Kidney glomerular epithelial cell (primary cell): ENCODE data around the gene SEMA3G.

ENCODE experiments used
- DNase-seq: peaks from one replicate; lab custom pipeline; 2025; lab: John Stamatoyannopoulos, UW

SEMA3G gene

DNA sequence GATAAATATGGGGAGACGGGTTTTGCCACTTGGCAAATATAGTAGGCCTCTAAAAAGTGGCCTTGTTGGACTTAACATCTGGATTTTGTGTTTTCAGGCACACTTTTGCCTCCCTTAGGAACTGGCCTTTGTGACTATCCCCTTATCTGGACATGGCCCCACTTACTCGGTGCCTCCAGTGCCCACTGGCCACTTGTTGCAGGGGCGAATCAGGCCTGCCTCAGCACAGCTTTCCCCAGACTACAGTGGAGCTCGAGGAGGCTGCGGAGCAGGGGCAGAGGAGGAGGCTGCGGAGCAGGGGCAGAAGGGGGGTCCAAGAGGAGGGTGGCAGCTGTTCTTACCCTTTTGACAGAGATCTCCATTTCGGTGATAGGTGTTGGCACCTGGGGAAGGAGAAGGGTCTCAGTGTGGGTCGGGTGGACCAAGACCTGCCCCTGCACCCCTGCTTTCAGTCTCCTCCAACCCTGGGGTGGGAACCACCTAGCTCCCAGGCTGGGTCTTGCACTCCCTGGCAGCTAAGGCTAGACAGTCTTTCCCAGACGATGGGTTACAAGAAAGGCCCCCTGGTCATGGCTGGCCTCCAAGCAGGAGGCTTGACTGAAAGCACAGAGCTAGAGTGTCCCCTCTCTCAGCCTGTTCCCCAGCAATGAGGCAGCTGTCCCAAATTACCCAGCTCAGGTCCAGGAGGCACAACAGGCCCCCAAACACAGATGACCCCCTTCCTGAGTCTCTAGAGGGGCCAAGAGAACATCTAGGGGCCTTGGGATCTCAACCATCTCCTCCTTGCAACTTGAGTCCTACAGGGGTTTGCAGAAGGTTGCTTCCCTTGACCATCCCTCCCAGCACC is 6.1 kb downstream of the SEMA3G start:
- DNase-seq: no peak

DNA sequence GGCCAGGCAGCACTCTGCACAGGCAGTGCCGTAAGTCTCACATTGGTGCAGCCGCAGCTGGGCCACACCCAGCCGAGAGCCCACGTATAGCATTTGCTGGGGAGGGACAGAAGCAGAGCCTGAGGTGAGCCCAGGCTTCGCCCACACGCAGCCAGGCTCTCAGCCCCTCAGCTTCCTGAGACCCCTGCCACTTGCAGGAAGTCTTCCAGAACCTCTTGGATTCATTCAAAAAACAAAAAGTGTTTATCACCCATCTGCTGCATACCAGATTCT is 6.9 kb downstream of the SEMA3G start:
- no peak for DNase-seq

DNA sequence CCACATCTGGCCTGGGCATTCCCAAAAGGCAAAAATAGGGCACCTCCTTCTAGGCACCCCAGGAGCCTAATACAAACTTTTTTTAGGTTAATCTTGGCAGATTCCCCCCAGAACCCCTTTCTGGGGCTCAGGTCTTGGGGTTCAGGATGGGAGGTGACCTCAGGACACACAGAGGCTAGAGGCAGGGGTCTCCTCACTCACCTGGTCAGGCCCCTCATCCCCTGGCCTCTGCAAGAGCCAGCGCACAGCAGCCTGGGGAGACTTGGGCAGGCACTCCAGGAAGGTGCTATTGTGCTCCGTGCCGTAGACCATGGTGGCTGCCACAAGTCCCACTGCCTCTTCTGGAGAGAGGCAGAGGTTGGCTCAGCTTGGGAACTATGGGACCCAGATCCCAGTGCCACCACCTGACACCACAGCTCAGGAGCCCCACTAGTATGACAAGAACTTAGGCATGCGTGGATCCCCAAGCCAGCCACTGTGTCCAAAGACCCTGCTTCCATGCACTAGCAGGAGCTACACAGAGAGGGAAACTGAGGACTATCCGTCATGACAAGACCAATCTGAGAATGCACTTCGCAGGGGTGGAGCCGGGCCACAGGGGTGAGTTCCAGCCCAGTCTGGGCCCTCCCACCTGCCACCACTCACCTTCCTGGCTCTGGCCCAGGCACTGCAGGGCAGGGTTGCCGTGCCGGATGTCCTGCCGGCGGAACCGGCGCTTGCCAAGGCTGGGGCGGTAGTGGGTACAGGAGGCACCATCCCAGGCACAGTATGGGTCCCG is 7.4 kb downstream of the SEMA3G start:
- no peak for DNase-seq

DNA sequence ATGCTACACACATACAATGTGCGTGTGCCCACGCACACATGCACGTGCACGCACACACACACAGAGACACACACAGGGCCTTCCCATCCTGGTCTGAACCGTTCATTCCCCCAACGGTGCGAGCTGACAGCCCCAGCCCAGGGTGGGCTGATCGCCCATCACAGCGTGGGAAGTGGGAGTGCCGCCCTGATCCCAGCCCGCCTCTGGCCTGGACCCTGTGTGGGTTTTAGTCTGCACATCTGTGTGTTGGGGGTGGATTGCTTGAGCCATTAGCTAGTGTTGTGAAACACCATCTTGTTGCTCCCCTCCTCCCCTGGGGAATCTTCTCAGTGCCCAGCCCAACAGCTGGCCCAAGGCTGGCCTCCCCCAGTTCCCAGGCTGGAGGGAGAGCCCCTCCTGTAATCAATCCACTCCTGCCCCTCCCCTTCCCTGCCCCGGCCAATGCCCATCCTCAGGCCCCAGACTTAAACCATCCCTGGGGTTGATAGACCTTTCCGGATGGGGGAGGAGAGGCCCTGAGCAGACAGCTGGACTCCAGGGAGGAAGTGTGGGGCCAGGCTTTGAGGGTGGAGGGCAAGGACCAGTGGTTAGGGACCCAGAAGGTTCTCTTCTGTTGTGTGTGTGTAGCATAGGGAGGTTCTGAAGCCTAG is 8.3 kb downstream of the SEMA3G start:
- DNase-seq: no peak

DNA sequence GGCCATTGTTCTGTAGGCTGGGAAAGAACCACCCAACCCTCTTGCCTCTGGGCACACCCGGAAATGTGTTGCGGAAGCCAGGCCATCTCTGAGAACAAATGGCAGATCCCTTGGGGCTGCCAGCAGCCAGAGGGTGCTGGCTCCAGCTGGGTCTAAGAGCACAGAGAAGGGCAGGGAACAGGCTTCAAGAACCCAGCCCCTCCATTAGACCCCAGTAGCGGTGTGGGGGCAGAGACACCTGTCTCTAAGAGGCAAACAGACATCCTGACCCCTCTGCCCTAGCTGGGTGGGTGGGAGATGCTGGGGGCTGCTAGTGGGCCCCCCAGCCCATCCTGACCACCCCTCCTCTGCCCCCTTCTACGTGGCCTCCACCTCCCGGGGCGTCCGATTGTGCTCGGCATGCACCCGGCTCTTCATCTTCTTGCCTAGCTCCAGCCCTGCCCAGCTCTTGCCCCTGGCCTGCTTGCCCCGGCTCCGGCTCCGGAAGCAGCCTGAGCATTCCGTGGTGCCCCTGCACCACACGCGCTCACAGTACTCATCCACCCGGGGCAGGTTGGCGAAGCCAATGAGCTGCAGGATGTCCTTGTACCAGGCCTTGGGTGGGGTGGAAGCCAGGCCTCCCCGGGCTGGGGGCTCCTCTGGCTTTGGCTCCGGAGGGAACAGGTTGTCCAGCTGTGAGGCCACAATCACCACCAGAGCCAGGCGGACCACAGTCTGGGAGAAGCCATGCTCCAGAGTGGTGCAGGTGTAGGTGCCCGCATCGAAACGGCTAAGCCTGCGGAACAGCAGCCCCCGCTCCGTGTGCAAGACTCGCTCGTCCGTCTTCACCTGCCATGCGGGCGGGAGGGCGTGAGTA is 9.4 kb downstream of the SEMA3G start:
- no peak for DNase-seq

DNA sequence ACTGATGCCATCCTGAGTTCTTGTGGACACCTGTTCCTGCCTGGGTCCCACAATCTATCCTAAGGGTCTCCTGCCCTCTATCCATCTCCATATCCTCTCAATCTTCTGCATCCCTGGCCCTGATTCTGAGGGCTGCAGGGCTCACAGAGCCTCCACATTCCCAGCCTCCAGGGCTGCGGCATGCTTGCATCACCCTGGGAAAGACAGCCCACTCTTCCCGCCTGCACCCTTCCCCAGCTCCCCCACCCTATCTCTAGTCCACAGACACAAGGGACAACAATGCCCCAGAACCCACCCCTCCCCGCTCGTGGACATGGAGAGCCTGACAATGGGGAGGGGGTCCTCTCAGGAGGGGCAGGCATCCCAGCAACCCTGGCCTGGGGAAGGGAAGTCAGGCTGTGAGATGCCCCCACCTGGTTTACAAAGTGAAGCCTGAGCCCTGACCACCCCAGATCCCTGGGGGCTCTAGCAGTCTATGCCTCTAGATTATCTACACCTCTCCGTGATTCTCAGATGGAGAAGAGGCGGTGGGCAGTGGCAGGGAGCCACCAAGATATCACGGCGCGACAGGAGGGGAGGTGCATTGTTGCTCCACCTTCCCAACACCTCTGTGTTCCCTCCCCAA is 10.3 kb downstream of the SEMA3G start:
- no peak for DNase-seq

DNA sequence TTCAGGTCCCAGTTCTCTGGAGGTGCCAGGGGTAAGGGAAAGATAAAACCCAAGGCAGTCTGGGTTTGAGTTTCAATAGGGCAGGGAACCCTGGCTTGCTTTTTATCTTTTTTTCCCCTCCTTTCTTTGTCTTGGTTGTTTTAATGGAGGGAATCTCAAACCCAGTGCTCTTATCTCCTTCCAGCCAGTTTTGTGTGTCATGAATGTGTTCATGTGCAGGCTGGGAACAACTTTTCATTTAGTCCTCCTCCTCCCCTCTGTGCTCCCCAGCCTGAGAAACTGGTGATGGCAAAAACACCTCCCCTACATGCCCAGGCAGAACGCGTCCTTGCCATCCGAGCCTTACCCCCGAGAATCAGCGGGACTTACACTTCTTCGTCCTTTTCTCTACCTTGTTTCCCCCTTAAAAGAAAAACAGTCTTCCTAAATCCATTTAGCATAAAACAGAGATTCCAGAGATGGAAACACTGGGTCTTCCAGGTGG is 10.9 kb downstream of the SEMA3G start:
- DNase-seq: no peak

DNA sequence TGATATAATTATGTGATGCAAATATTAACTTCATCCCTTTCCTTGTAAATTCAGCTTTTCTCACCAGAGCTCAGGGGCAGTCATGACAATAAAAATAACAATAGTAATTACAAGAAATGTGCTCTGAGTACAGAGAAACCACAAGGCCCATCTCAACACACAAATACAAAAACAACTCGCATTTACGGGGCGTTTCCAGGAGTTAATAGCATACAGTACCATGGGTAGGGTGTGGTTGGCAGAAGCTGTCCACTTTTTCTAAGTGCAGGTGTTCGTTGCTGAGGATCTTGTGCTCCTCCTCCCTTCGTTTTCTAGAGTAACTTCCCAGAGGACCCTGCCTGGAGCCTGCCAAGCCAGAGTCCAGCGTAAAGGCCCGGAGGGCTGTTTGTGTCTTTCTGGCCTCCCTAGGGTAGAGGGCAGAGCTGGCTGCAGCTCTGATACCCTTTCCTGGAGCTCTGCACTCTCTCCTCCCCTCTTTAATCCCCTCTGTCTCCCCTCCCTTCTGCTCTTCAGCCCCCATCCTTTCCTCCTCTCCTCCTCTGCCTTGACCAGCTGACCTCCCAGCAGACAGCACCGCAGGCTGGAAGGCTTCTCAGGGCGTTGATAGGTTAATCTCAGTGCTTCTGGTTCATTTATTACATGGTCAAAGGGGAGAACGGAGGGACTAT is 11.4 kb downstream of the SEMA3G start:
- DNase-seq: no peak

DNA sequence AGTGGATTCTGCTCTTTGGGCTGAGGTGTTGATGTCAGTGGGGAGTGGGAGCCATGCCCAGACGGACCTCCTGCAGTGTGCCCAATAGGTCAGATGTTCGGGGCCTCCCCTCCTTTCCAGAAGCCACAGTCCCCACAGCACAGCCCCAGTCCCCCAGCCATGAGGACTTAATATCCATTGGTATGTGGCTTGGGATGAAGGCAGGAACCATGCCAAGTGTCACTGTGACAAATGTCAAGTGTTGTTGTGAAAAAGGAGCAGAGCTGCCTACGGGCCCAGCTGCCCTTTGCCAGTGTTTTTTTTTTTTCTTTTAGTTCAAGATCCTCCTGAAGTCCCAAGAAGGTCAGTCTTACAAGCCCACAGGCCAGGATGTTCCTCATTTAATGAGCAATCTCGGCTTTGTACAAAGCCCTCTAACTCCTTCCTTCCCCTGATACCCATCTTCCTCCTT is 12.2 kb downstream of the SEMA3G start:
- DNase-seq: no peak

DNA sequence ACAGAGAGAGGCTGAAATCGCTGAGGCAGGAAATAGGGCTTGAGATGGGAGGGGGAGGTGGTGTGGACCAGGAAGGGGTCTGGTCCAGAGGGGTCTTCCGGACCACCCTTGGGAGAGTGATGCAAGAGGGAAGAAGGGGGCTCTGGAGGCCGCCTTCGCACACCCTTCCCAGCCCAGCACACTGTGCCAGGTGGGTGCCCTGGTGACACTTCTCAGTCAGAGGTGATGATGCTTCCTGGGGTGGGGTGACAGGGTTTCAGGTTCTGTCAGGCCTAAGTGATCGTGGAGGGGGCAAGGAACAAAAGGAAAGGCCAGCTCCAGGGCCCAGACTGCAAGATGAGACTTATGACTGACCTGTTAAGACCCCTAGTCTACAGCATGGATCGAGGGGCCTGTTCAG is 12.7 kb downstream of the SEMA3G start:
- DNase-seq: no peak

DNA sequence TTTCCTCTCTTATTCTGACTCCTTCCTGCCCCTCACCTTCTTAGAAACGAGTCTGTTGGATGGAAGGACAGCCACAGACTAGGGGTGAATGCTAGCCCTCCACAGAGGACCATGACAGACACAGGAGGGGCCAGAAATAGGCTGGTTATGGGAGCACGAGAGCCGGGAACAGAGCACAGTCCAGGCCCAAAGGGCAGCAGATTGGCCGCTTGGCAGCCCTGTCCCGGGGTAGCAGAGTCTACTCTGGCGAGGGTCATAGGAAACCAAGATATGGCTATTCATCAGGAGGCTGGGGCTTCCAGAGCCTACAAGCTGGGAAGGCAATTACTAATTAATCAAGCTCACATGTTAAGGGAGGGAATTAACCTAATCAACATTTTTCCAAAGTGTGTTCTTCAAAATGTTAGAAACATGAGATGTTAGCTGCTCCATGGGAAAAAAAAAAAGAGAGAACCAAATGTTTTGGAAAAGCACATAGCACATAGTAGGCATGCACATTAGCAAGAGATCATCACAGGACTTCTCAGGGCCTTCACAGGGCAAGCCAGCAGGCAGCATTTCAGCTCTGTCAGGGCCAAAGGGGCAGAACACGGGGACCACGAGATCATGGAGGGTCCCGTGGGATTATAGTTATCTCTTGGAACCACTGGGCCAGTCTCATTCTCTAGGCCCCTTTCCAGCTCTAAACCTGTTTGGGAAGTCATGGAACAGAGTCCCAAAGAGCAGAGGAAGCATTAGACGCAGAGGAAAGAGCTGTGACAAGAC is 13.3 kb downstream of the SEMA3G start:
- no peak for DNase-seq

DNA sequence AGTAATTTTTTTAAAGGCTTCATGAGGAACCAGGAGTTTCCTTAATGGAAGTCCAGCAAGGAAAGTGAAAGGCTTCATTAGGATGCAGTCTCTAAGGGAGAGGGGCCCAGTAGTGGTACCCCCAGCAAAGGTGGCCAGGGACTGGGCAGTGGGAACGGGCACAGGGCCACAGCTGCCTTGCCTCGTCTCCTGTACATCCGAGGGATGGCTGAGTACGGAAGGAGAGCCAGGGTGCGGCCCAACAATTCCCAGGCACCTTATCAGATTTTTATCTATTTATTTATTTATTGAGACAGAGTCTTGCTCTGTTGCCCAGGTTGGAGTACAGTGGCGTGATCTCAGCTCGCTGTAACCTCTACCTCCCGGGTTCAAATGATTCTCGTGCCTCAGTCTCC is 14.5 kb downstream of the SEMA3G start:
- no peak for DNase-seq

DNA sequence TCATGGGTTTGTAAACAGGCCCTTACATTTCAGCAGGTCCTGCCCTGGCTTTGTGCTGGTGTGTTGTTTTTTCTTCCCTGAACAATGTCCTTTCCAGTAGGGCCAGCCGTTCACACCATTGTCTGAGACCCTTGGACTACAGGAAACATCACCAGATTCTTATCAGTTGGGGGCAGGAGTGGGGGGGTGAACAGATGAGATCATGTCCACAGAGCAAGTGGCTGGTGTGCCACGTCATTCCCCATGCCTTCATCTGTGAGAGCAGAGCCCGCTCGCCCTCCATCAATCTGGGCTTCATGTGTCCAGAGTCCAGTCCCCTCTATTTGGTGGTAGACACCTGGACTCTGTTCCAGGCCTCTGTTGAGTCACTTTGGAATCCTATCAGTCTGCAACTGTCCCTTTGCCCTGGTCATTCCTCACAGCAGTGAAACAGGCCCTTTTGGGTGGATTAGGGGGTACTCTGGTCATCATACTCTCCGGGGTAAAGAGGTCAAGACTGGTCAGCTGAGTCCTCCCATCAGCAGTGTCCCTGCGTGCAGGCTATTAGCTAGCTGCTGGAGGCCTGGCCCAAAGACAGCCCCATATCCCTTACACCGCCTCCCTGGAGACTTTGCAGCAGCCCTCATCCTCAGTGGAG is 15.0 kb downstream of the SEMA3G start:
- no peak for DNase-seq

DNA sequence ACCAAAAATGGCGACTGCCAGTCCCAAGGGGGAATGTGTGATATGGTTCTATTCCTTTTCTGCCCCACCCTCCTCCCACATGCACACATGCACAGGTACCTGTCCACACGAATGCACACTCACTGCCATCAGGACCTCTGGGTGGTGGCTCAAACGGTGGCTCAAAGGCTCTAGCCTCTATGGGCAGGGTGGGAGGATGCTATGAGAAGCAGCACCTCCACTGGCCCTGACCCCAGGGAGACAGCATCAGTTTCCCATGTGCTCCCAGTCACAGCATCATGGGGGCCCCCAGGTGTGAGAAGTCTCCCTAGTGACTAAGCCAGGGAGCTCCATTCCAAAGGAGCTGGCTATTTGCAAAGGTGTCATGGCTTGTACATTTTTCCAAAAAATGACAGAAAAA is 15.9 kb downstream of the SEMA3G start:
- DNase-seq: no peak

DNA sequence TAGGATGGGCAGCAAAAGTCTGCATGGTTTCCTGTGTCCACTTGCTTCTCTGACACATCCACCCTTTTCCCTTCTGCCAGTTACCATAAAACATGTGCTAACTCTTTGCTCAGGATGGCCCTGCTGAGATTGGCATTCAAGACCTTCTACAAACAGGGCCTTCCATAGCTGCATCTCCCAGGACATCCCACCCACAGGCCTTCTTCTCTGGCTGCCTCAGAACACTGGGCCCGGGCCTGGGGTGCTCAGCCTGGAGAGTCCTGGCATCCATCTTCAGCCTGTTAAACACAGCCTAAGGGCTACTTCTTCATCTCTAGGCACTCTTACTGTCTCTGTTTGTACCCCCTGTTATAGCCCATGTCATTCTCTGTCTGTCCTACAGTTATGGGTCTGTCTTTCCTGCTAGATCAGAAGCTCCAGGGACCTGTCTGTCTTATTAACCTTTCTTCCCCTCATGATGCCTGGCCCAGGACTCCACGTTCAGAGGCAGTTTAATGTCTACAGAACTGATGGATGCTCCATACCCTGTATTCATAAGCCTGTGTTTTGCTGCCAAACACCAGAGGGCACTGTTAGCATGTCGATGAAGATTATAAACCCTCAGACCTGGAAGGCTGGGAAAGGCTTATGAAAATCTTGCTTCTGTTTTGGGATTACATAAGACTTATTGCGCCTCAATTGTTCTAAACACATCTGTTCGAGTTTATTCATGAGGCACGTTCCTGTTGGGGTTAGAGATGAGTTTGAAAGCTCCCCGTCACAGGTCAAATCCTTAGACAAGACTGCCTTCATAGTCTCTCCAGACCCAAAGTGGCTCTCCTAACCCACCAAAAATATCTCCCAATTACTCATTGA is 16.5 kb downstream of the SEMA3G start:
- DNase-seq: peak; percentile 40

DNA sequence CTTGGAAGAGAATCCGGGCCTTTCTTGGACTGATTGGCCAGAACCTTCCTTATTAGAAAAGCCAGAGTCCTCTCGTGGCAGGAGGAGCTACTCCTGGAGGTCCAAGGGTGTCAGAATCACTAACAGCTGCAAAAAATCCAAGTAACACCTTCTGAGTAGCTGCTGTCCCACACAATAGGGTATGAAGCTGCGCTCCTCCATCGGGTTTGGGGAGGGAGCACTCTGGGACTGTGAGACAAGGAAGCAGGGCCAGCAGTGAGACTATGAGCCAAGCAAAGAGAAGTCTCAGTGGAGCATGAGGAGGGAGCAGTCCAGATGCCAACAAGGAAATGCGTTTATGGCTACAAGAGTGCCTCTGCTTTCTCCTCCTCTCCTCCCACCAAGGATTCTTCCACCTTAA is 21.7 kb downstream of the SEMA3G start:
- no peak for DNase-seq

DNA sequence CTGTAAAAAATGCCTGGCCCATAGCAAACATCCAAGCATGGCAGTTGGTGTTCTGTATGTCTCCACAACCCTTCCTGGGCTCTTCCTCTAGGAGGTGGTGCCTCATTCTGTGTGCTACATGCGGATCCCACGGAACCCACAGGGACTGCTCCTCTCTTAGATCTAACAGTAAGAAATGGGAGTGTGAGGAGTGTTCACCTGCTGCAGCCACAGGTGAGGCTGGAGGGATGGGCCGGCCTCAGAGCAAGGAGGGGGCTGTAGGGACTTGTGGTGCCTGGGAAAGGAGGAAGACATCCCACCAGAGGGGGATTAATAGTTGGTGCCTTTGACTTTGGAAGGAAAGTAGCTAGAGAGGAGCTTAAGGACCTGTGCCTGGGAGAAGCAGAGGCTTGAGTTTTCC is 22.2 kb downstream of the SEMA3G start:
- no peak for DNase-seq

DNA sequence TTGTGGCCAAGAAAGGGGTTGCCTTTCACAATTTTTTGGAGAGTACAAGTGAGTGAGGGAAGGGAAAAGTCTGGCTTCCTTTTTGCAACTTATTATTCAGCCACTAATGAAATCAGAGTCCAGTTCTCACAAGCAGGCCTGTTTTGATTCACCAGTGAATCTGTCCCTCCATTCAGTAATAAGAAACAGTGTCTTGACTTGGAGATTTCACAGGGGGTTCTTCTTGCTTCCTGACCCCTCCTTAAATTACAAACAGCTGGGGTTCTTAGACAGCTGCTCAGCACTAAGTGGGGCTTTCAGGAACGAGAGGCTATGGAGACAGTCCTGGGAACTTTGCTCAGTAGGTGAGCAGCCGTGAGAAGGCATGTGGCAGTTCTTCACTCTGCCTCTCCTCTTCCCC is 24.5 kb downstream of the SEMA3G start:
- no peak for DNase-seq

DNA sequence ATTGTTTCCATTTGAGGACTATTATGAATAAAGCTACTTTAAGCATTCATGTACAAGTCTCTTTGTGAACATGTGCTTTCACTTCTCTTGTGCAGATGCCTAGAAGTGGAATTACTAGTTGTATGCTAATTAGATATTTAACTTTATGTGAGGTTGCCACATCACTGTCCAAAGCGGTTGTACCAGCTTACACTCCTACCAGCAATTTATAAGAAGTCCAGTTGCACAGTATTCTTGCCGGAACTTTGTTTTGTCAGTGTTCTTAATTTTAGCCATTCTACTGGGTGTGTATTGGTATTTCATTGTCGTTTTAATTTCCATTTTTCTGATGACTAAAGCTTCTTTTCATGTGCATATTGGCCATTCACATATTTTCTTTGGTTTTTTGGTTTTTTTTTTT is 29.1 kb downstream of the SEMA3G start:
- DNase-seq: no peak
